ENCODE data around the gene LUC7L3. TPM values are rescaled to one million over a fixed set of nuclear protein-coding genes. Genes with fewer than 3 reads are reported as not detected.

LUC7L3 gene
- total and polyA plus RNA-seq, 2 of the 13 experiments (the other 11 are each of a cell fraction or from before 2014, with no cell fraction given): 108 to 120 TPM

DNA sequence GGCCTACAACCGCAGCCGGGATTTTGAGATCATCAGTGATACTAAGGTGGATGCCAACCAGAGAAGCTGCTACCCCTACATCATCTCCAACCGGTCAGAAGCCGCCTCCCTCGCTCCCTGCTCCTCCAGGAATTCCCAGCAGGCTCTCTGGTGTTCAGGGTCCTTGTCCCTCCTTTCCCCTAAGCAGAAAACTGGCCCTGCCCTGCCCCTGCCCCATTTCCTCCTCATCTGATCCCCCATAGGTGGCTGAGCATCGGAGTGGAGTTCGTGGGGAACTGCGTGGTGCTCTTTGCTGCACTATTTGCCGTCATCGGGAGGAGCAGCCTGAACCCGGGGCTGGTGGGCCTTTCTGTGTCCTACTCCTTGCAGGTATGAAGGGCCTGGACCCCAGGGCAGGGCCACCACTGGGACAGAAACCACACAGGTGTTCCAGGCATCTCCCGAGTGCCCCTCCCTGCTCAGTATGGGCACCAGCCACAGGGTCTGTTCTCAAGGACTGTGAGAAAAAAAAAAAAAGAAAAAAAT lies 41.5 kb upstream of the LUC7L3 start (continued):
- TF ChIP-seq RERE (CRISPR knock-in tag; IDR thresholded peaks at IDR 0.05; ENCODE audit: low read depth) (no peak), TBX3 (IDR thresholded peaks at IDR 0.05; ENCODE audit: borderline replicate concordance) (no peak), MTF2 (CRISPR knock-in tag; IDR thresholded peaks at IDR 0.05; ENCODE audit: borderline replicate concordance) (no peak)
- TF ChIP-seq, protein P1, sequence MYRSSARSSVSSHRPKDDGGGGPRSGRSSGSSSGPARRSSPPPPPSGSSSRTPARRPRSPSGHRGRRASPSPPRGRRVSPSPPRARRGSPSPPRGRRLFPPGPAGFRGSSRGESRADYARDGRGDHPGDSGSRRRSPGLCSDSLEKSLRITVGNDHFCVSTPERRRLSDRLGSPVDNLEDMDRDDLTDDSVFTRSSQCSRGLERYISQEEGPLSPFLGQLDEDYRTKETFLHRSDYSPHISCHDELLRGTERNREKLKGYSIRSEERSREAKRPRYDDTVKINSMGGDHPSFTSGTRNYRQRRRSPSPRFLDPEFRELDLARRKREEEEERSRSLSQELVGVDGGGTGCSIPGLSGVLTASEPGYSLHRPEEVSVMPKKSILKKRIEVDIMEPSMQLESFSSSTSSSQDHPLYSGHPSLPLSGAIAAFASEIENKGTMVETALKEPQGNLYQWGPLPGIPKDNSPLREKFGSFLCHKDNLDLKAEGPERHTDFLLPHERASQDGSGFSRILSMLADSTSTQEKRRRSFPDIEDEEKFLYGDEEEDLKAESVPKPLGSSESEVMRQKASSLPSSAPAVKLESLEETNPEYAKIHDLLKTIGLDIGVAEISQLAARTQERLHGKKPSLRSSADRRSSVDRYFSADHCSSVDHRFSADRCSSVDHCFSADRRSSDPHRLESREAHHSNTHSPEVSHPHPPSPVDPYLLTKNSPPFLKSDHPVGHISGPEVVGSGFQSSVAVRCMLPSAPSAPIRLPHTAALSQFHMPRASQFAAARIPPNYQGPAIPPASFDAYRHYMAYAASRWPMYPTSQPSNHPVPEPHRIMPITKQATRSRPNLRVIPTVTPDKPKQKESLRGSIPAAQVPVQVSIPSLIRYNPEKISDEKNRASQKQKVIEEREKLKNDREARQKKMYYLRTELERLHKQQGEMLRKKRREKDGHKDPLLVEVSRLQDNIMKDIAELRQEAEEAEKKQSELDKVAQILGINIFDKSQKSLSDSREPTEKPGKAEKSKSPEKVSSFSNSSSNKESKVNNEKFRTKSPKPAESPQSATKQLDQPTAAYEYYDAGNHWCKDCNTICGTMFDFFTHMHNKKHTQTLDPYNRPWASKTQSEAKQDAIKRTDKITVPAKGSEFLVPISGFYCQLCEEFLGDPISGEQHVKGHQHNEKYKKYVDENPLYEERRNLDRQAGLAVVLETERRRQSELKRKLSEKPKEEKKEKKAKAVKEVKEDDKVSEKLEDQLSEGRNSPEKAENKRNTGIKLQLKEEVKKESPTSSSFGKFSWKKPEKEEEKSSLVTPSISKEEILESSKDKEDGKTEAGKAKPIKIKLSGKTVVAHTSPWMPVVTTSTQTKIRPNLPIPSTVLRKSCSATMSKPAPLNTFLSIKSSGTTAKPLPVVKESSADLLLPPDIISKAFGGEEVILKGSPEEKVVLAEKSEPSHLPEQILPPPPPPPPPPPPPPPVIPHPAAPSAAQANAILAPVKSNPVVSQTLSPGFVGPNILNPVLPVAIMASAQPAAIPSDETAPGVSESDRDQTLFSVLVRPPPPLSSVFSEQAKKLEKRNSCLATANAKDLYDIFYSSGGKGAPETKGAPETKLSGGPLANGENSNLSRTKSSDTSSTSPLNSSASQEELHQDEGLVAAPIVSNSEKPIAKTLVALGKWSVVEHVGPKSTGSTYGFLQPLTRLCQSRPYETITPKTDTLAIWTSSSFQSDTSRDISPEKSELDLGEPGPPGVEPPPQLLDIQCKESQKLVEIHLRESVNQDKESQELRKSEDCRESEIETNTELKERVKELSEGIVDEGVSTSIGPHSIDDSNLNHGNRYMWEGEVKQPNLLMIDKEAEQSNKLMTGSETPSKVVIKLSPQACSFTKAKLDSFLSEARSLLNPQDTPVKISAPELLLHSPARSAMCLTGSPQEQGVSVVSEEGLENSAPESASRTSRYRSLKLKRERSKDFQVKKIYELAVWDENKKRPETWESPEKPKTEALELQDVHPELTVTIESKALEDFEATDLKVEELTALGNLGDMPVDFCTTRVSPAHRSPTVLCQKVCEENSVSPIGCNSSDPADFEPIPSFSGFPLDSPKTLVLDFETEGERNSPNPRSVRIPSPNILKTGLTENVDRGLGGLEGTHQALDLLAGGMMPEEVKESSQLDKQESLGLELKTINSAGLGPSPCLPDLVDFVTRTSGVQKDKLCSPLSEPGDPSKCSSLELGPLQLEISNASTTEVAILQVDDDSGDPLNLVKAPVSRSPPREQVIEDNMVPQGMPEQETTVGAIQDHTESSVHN (CRISPR knock-in tag; IDR thresholded peaks at IDR 0.05): no peak
- TF ChIP-seq, protein P2, sequence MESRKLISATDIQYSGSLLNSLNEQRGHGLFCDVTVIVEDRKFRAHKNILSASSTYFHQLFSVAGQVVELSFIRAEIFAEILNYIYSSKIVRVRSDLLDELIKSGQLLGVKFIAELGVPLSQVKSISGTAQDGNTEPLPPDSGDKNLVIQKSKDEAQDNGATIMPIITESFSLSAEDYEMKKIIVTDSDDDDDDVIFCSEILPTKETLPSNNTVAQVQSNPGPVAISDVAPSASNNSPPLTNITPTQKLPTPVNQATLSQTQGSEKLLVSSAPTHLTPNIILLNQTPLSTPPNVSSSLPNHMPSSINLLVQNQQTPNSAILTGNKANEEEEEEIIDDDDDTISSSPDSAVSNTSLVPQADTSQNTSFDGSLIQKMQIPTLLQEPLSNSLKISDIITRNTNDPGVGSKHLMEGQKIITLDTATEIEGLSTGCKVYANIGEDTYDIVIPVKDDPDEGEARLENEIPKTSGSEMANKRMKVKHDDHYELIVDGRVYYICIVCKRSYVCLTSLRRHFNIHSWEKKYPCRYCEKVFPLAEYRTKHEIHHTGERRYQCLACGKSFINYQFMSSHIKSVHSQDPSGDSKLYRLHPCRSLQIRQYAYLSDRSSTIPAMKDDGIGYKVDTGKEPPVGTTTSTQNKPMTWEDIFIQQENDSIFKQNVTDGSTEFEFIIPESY (CRISPR knock-in tag; IDR thresholded peaks at IDR 0.05): no peak
